Measurements from ENCODE around the gene MAP3K9. TPM values are rescaled to one million over a fixed set of nuclear protein-coding genes. Genes with fewer than 3 reads are reported as not detected.

MAP3K9 gene
- total RNA-seq, 1 donor from 2014 or later: 10.1 TPM

DNA sequence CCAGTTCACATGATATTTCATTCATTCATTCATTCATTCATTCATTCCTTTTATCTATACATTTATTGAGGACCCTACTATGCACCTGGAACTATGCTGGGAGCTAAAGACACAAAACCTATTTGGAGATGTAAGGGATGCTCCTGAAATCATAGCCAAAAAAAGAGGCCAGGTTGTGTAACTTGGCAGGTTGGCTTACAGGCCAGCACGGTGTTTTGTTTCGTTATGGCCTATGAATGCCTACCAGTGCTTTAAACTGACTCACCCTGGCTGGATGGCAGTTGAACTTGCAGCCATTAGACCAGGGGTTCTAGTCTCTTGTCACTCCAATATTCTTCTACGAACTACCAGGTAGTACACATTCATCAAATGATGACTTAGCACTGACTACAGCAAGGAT, 15.7 kb downstream of the MAP3K9 start:
- H3K36me3 Mint-ChIP-seq (ENCODE audit: low read depth): peaks cover 38% of the 10 kb centered on the region
- no peak overlapping the region for H3K27ac Mint-ChIP-seq
- ChIA-PET POLR2A (no interaction called here), CTCF (interaction anchor here (3.0 kb wide), 1 partner anchor 24 kb away, joined by 8 read pairs; no protein-coding TSS in a partner anchor)
- no peak for DNase-seq
- no peaks in the 10 kb centered on the region for H3K9me3 Mint-ChIP-seq
- no peaks in the 10 kb centered on the region for H3K27me3 Mint-ChIP-seq
- intact Hi-C loops (cut with micrococcal nuclease): no loop called here
- ATAC-seq (ENCODE audit: low read depth): no peak
- TF ChIP-seq, protein P1, sequence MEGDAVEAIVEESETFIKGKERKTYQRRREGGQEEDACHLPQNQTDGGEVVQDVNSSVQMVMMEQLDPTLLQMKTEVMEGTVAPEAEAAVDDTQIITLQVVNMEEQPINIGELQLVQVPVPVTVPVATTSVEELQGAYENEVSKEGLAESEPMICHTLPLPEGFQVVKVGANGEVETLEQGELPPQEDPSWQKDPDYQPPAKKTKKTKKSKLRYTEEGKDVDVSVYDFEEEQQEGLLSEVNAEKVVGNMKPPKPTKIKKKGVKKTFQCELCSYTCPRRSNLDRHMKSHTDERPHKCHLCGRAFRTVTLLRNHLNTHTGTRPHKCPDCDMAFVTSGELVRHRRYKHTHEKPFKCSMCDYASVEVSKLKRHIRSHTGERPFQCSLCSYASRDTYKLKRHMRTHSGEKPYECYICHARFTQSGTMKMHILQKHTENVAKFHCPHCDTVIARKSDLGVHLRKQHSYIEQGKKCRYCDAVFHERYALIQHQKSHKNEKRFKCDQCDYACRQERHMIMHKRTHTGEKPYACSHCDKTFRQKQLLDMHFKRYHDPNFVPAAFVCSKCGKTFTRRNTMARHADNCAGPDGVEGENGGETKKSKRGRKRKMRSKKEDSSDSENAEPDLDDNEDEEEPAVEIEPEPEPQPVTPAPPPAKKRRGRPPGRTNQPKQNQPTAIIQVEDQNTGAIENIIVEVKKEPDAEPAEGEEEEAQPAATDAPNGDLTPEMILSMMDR (IDR thresholded peaks at IDR 0.05): no peak
- H3K4me3 Mint-ChIP-seq: no peak overlapping the region
- no peaks in the 10 kb centered on the region for H3K4me1 Mint-ChIP-seq

DNA sequence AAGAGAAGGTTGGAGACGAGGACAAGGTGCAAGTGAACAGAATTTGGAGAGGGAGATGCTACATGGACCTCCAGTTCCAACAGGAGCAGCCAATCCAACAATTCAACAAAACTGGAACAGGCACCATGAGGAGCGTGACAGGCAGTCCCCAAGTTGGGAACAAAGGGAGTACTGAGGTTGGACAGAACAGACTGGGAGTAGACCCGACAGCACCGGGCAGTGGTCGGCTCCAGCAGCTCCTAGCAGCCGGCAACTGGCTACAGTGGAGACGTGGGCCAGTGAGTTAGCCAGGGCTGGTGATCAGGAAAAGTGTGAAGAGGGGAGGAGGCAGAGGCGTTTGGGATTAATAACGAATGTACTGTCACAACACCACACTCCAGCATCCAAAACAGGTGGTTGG, 16.4 kb downstream of the MAP3K9 start:
- CTCF ChIA-PET: interaction anchor here (3.0 kb wide), 1 partner anchor 25 kb away, joined by 8 read pairs; no protein-coding TSS in a partner anchor
- ATAC-seq (ENCODE audit: low read depth) (no peak), DNase-seq (no peak)

DNA sequence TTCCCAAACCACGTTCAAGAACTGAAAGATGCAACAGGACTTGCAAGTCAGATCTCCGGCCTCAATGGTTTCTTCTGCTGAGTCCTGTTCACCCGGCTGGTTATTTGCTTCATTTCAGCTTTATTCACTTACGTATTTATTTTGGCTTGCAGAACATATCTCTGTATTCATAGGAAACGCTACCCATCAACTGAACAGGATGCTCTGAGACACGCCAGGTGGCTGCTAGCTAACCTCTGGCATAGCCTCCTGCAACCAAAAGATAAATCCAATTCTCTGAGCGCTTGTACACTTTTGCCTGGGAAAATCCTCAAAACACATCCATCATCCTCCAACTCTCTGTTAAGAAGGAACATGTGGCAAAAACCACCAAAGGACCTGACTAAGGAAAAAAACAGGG, 17.3 kb downstream of the MAP3K9 start:
- no peaks in the 10 kb centered on the region for H3K27me3 Mint-ChIP-seq

More for the DNA sequence above, 16.4 kb downstream of the MAP3K9 start:
- H3K36me3 Mint-ChIP-seq (ENCODE audit: low read depth): peaks cover 37% of the 10 kb centered on the region
- intact Hi-C loops (cut with micrococcal nuclease): no loop called here
- no peaks in the 10 kb centered on the region for H3K27me3 Mint-ChIP-seq
- H3K27ac Mint-ChIP-seq: no peak overlapping the region
- TF ChIP-seq, protein P1 (IDR thresholded peaks at IDR 0.05): no peak
- no peaks in the 10 kb centered on the region for H3K9me3 Mint-ChIP-seq
- POLR2A ChIA-PET: no interaction called here
- no peaks in the 10 kb centered on the region for H3K4me1 Mint-ChIP-seq
- H3K4me3 Mint-ChIP-seq: no peak overlapping the region

DNA sequence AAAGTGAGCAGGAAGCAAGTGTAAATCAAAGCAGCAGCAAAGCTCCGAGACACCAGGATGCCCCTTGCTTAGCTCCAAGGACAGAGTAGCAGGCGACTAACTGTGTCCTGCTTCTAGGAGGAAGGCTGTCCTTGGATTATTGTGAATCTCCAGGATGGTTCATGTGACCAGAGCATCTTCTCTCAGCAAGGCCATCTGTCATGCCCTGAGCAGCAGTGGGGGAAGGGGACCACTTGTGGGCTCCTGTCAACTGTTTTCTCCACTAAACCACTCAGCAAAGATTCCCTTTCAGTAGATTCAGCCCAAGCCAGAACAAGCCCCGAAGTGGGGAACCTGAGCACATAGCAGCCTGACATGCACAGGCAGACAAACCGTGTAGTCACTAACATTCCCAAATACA, 19.4 kb downstream of the MAP3K9 start:
- no peaks in the 10 kb centered on the region for H3K9me3 Mint-ChIP-seq
- TF ChIP-seq, protein P1 (IDR thresholded peaks at IDR 0.05): no peak
- POLR2A ChIA-PET: no interaction called here
- CTCF ChIA-PET: no interaction called here
- H3K27me3 Mint-ChIP-seq: no peaks in the 10 kb centered on the region
- no peak for ATAC-seq (ENCODE audit: low read depth)
- peaks cover 42% of the 10 kb centered on the region for H3K36me3 Mint-ChIP-seq (ENCODE audit: low read depth)
- H3K4me1 Mint-ChIP-seq: no peaks in the 10 kb centered on the region
- DNase-seq: no peak
- intact Hi-C loops (cut with micrococcal nuclease): no loop called here
- H3K27ac Mint-ChIP-seq: no peak overlapping the region
- H3K4me3 Mint-ChIP-seq: no peak overlapping the region

More for the DNA sequence above, 17.3 kb downstream of the MAP3K9 start:
- peaks cover 35% of the 10 kb centered on the region for H3K36me3 Mint-ChIP-seq (ENCODE audit: low read depth)
- intact Hi-C loops (cut with micrococcal nuclease): no loop called here
- TF ChIP-seq, protein P1 (IDR thresholded peaks at IDR 0.05): no peak
- ChIA-PET POLR2A (no interaction called here), CTCF (no interaction called here)
- no peaks in the 10 kb centered on the region for H3K4me1 Mint-ChIP-seq
- H3K4me3 Mint-ChIP-seq: no peak overlapping the region
- DNase-seq (no peak), ATAC-seq (ENCODE audit: low read depth) (no peak)
- H3K9me3 Mint-ChIP-seq: no peaks in the 10 kb centered on the region
- H3K27ac Mint-ChIP-seq: no peak overlapping the region

DNA sequence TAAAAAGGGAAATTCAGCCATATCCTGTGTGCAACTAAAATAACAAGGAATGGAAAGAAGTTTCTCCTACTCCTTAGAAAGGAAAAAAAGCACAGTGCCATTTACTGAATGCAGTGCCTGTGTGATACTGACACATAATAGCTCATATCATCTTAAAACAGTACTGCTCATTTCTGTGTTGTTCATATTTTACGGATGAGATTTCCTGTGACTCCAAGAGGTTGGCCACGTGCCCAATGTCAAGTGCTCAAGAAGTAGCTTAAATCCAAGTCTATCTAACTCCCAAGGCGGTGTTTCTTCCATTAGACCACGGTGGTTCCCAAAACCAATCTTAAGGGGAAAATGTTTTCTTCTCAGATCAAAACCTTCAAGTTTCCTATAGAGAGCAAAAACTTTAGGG, 20.0 kb downstream of the MAP3K9 start:
- POLR2A ChIA-PET: no interaction called here
- no peak overlapping the region for H3K4me3 Mint-ChIP-seq
- no peaks in the 10 kb centered on the region for H3K9me3 Mint-ChIP-seq
- intact Hi-C loops (cut with micrococcal nuclease): no loop called here
- H3K27ac Mint-ChIP-seq: no peak overlapping the region
- TF ChIP-seq, protein P1 (IDR thresholded peaks at IDR 0.05): no peak
- H3K27me3 Mint-ChIP-seq: no peaks in the 10 kb centered on the region
- H3K4me1 Mint-ChIP-seq: no peaks in the 10 kb centered on the region
- CTCF ChIA-PET: no interaction called here
- no peak for ATAC-seq (ENCODE audit: low read depth)
- peaks cover 44% of the 10 kb centered on the region for H3K36me3 Mint-ChIP-seq (ENCODE audit: low read depth)
- no peak for DNase-seq

All from activated B cell treated with CpG ODN at 0.5 μM for 24 hours (primary cell).